Measurements from ENCODE around the gene GNG5. TPM values are rescaled to one million over a fixed set of nuclear protein-coding genes. Genes with fewer than 3 reads are reported as not detected.

The GNG5 gene
- total RNA-seq, 1 donor from 2014 or later = 119 TPM

- H3K4me3 ChIP-seq = peak overlapping the region; percentile 91
- ATAC-seq (no peak), DNase-seq (no peak)
- H3K36me3 ChIP-seq = peaks cover 32% of the 10 kb centered on the region
- H3K4me1 ChIP-seq = peaks cover 60% of the 10 kb centered on the region
- no peaks in the 10 kb centered on the region for H3K27me3 ChIP-seq (ENCODE audit: low read depth)
- intact Hi-C loops (cut with DNase I) = no loop called here
- peak overlapping the region; percentile 98 for H3K27ac ChIP-seq
- H3K9me3 ChIP-seq = no peaks in the 10 kb centered on the region
- no peak for TF ChIP-seq CTCF (IDR thresholded peaks at IDR 0.05)
Observed at GRCh38 chr1:84502927-84503326, 3.5 kb downstream of the GNG5 start.

DNA sequence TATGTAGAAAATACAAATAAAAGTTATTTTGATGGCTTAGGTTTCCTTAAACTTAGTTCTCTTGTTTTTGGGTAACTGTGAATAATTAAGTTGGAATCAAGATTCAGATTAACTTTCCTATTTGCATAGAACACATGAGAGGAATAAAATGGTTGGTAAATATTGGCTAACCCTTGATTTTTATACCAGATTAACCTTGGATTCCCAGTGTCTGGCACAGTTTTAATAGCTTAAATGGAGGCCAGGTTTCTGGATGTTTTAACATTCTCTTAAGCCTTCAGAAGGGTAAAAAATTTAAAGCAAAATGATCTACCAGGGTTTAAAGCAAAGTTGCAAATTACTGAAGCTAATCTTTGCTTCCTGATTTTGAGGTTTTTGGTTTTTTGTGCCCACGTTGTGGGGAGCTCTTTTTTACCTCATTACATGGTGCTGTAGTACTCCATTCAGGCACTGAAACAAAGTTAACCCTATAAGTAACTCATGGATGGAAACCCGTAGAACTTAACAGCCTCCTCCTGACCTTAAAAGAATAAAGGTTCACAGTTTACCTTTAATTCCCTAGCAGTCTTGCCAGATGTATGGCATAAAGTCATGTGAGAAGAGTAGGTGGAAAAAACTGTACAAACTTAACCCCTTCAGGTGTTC lies 8.6 kb downstream of the GNG5 start:
- Histone ChIP-seq H3K9me3 (no peaks in the 10 kb centered on the region), H3K27ac (no peak overlapping the region), H3K4me1 (peaks cover 30% of the 10 kb centered on the region), H3K4me3 (no peak overlapping the region), H3K36me3 (peaks cover 82% of the 10 kb centered on the region), H3K27me3 (ENCODE audit: low read depth) (no peaks in the 10 kb centered on the region)
- ATAC-seq = no peak
- intact Hi-C loops (cut with DNase I) = no loop called here
- DNase-seq = no peak
- no peak for TF ChIP-seq CTCF (IDR thresholded peaks at IDR 0.05)

GRCh38 chr1:84496498-84496897 lies 9.9 kb downstream of the GNG5 start:
- no peak for TF ChIP-seq CTCF (IDR thresholded peaks at IDR 0.05)
- H3K27ac ChIP-seq = no peak overlapping the region
- no peak overlapping the region for H3K4me3 ChIP-seq
- peaks cover 91% of the 10 kb centered on the region for H3K36me3 ChIP-seq
- H3K9me3 ChIP-seq = no peaks in the 10 kb centered on the region
- peaks cover 19% of the 10 kb centered on the region for H3K4me1 ChIP-seq
- DNase-seq = no peak
- ATAC-seq = no peak
- no peaks in the 10 kb centered on the region for H3K27me3 ChIP-seq (ENCODE audit: low read depth)
- intact Hi-C loops (cut with DNase I) = no loop called here

GRCh38 chr1:84493747-84494146 lies 12.6 kb downstream of the GNG5 start:
- Histone ChIP-seq H3K4me1 (no peaks in the 10 kb centered on the region), H3K27ac (no peak overlapping the region), H3K4me3 (no peak overlapping the region), H3K27me3 (ENCODE audit: low read depth) (no peaks in the 10 kb centered on the region), H3K9me3 (no peaks in the 10 kb centered on the region), H3K36me3 (peaks cover 93% of the 10 kb centered on the region)
- ATAC-seq = no peak
- no peak for DNase-seq
- TF ChIP-seq CTCF (IDR thresholded peaks at IDR 0.05) = no peak
- intact Hi-C loops (cut with DNase I) = no loop called here

DNA sequence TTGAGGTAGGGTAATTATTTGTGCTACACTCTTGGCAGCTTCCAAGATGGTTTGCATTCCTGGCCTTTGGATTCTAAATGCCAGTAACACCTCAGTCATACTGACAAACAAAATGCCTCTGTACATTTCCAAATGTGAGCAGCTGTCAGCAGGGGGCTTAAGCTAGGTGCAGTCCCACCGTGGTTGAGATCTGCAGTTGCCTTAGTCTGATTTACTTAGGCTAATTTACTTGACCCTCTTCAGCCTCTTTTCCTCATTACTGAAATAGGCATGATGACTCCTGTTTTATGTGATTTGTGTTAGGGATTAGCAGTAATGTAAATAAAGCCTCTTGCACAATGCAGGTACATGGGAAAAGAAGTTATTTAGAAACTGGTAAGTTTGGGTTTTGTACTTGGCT lies 13.7 kb downstream of the GNG5 start:
- H3K9me3 ChIP-seq = no peaks in the 10 kb centered on the region
- DNase-seq = no peak
- no peak overlapping the region for H3K27ac ChIP-seq
- H3K4me1 ChIP-seq = no peaks in the 10 kb centered on the region
- H3K4me3 ChIP-seq = no peak overlapping the region
- TF ChIP-seq CTCF (IDR thresholded peaks at IDR 0.05) = no peak
- H3K36me3 ChIP-seq = peaks cover 83% of the 10 kb centered on the region
- ATAC-seq = peak; percentile 43 to 72
- intact Hi-C loops (cut with DNase I) = no loop called here
- no peaks in the 10 kb centered on the region for H3K27me3 ChIP-seq (ENCODE audit: low read depth)
